ENCODE measurements around the gene MBTPS1. TPM values are rescaled to one million over a fixed set of nuclear protein-coding genes. Genes with fewer than 3 reads are reported as not detected.

The MBTPS1 gene
- total and polyA plus RNA-seq, 2 experiments from 2014 or later: 18.1 to 49.3 TPM

DNA sequence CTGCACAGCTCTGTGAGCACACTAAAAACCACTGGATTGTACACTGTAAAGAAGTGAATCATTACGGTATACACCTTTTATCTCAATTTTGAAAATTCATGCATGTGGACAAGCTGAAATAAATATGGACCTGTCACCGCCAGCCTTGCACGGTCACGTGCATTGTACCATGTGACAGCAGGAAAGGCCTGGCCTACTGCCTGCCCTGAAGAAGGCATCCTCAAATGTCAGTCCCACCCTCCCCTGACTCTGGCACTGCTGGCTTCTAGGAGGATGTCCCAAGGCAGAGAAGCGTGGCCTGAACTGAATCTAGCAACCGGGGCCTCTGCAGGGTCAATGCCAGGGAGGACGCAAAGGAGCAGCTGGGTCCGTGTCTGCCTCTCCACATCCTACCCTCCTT, 108.8 kb downstream of the MBTPS1 start:
- Mint-ChIP-seq H3K36me3 (ENCODE audit: low read depth) (no peaks in the 10 kb centered on the region), H3K9me3 (no peaks in the 10 kb centered on the region), H3K4me3 (no peak overlapping the region), H3K4me1 (no peaks in the 10 kb centered on the region), H3K27me3 (ENCODE audit: insufficient read depth, low read depth, poor library complexity) (peaks cover 7% of the 10 kb centered on the region), H3K27ac (no peak overlapping the region)
- Histone ChIP-seq H3K9me2 (ENCODE audit: insufficient read depth) (no peaks in the 10 kb centered on the region), H2AFZ (no peak overlapping the region), H3F3A (replicated peaks; ENCODE audit: low read depth) (no peaks in the 10 kb centered on the region), H3K27me3 (ENCODE audit: insufficient read depth) (no peaks in the 10 kb centered on the region), H3K4me3 (no peak overlapping the region), H3K36me3 (ENCODE audit: insufficient read depth) (no peaks in the 10 kb centered on the region), H3K4me1 (ENCODE audit: insufficient read depth) (no peaks in the 10 kb centered on the region), H4K20me1 (replicated peaks; ENCODE audit: insufficient read depth) (no peaks in the 10 kb centered on the region), H3K79me2 (replicated peaks; ENCODE audit: insufficient read depth) (no peaks in the 10 kb centered on the region), H3K27ac (ENCODE audit: low read depth) (no peak overlapping the region), H3K4me2 (no peak overlapping the region)
- ATAC-seq (no peak), DNase-seq (ENCODE audit: low spot score) (no peak)
- TF ChIP-seq CREB1 (CRISPR knock-in tag; IDR thresholded peaks at IDR 0.05; ENCODE audit: low read depth) (no peak), ZNF331 (CRISPR knock-in tag; IDR thresholded peaks at IDR 0.05; ENCODE audit: low read depth) (no peak), JUNB (IDR thresholded peaks at IDR 0.05; ENCODE audit: unreplicated experiment) (no peak), NANOG (IDR thresholded peaks at IDR 0.05; ENCODE audit: borderline replicate concordance) (no peak), EZH2phosphoT487 (IDR thresholded peaks at IDR 0.05; ENCODE audit: unreplicated experiment) (no peak), STAT1 (IDR thresholded peaks at IDR 0.05; ENCODE audit: unreplicated experiment) (no peak), EZH2 (IDR thresholded peaks at IDR 0.05; ENCODE audit: low read depth, unreplicated experiment) (no peak), CTCF (conservative IDR thresholded peaks at IDR 0.05; ENCODE audit: low read depth in 2 of 2) (no peak), POLR2AphosphoS5 (IDR thresholded peaks at IDR 0.05; ENCODE audit: low read depth) (no peak)
- TF ChIP-seq, protein P1, sequence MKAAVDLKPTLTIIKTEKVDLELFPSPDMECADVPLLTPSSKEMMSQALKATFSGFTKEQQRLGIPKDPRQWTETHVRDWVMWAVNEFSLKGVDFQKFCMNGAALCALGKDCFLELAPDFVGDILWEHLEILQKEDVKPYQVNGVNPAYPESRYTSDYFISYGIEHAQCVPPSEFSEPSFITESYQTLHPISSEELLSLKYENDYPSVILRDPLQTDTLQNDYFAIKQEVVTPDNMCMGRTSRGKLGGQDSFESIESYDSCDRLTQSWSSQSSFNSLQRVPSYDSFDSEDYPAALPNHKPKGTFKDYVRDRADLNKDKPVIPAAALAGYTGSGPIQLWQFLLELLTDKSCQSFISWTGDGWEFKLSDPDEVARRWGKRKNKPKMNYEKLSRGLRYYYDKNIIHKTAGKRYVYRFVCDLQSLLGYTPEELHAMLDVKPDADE (IDR thresholded peaks at IDR 0.05): no peak

DNA sequence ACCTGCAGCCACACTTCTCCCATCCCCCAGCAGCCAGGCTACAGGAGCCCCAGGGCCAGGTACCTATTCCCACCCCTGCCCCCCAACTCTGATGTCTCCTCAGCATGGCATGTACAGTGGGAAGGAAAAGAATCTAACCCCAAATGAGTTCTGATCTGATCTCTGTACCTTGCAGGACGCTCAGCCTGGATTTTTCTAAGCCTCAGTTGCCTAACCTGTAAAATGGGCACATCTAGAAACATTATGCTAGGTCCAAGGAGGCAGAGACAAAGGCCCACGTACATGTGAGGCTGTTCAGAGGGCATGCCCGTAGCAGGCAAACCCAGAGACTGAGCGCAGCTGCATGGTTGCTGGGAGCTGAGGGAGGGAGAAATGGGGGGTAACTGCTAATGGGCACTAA, 109.2 kb downstream of the MBTPS1 start:
- H3K36me3 Mint-ChIP-seq (ENCODE audit: low read depth): no peaks in the 10 kb centered on the region
- no peaks in the 10 kb centered on the region for H3K79me2 ChIP-seq (replicated peaks; ENCODE audit: insufficient read depth)
- no peaks in the 10 kb centered on the region for H3K4me1 Mint-ChIP-seq
- H3K4me2 ChIP-seq: no peak overlapping the region
- H3K9me2 ChIP-seq (ENCODE audit: insufficient read depth): no peaks in the 10 kb centered on the region
- no peaks in the 10 kb centered on the region for H3K27me3 ChIP-seq (ENCODE audit: insufficient read depth)
- DNase-seq (ENCODE audit: low spot score) (no peak), ATAC-seq (no peak)
- H3K36me3 ChIP-seq (ENCODE audit: insufficient read depth): no peaks in the 10 kb centered on the region
- no peak overlapping the region for H3K4me3 Mint-ChIP-seq
- no peaks in the 10 kb centered on the region for H3F3A ChIP-seq (replicated peaks; ENCODE audit: low read depth)
- H3K27ac ChIP-seq (ENCODE audit: low read depth): no peak overlapping the region
- H4K20me1 ChIP-seq (replicated peaks; ENCODE audit: insufficient read depth): no peaks in the 10 kb centered on the region
- H2AFZ ChIP-seq: no peak overlapping the region
- H3K9me3 Mint-ChIP-seq: no peaks in the 10 kb centered on the region
- peaks cover 8% of the 10 kb centered on the region for H3K27me3 Mint-ChIP-seq (ENCODE audit: insufficient read depth, low read depth, poor library complexity)
- no peak overlapping the region for H3K4me3 ChIP-seq
- H3K4me1 ChIP-seq (ENCODE audit: insufficient read depth): no peaks in the 10 kb centered on the region
- no peak overlapping the region for H3K27ac Mint-ChIP-seq
- no peak for TF ChIP-seq ZNF114 (CRISPR knock-in tag; IDR thresholded peaks at IDR 0.05)
- TF ChIP-seq, protein P1 (IDR thresholded peaks at IDR 0.05): no peak
- TF ChIP-seq EZH2 (IDR thresholded peaks at IDR 0.05; ENCODE audit: low read depth, unreplicated experiment): no peak
- no peak for TF ChIP-seq NANOG (IDR thresholded peaks at IDR 0.05; ENCODE audit: borderline replicate concordance)
- no peak for TF ChIP-seq ZNF331 (CRISPR knock-in tag; IDR thresholded peaks at IDR 0.05; ENCODE audit: low read depth)
- TF ChIP-seq POLR2AphosphoS5 (IDR thresholded peaks at IDR 0.05; ENCODE audit: low read depth): no peak
- no peak for TF ChIP-seq CTCF (conservative IDR thresholded peaks at IDR 0.05; ENCODE audit: low read depth in 2 of 2)
- no peak for TF ChIP-seq REST (IDR thresholded peaks at IDR 0.05; ENCODE audit: unreplicated experiment)
- no peak for TF ChIP-seq JUNB (IDR thresholded peaks at IDR 0.05; ENCODE audit: unreplicated experiment)
- TF ChIP-seq EZH2phosphoT487 (IDR thresholded peaks at IDR 0.05; ENCODE audit: unreplicated experiment): no peak
- TF ChIP-seq STAT1 (IDR thresholded peaks at IDR 0.05; ENCODE audit: unreplicated experiment): no peak
- TF ChIP-seq CREB1 (CRISPR knock-in tag; IDR thresholded peaks at IDR 0.05; ENCODE audit: low read depth): no peak

Measured in GM23338 (cell line).